Cardiac muscle cell (in vitro differentiated cells and primary cell): ENCODE results near the gene EPHA6. TPM values are rescaled to one million over a fixed set of nuclear protein-coding genes. Genes with fewer than 3 reads are reported as not detected.

Source experiments
- DNase-seq, 2 donors: peaks; one replicate each; pipeline versions ENCODE4 v3.0.0 to v3.0.0-alpha.2; 2010 to 2017; ENCODE audit warnings: low read depth in 1 of 2, low spot score in 1 of 2
- H3K27ac ChIP-seq: fragments of 200-600 bp; sonication (generic); 2 replicates; pipeline ENCODE4 v1.5.1; 2016
- H3K27me3 ChIP-seq: fragments of 200-600 bp; sonication (generic); 2 replicates; pipeline ENCODE4 v1.6.0; 2016; ENCODE audit warnings: control low read depth
- H3K36me3 ChIP-seq: fragments of 200-600 bp; sonication (generic); 2 replicates; pipeline ENCODE4 v1.5.1; 2016; ENCODE audit warnings: control low read depth
- H3K4me1 ChIP-seq: fragments of 200-600 bp; sonication (generic); 2 replicates; pipeline ENCODE4 v1.8.1; 2017; ENCODE audit warnings: low read depth, mild to moderate bottlenecking, mixed run types
- H3K4me3 ChIP-seq: fragments of 200-600 bp; sonication (generic); 2 replicates; pipeline ENCODE4 v1.5.1; 2016; ENCODE audit warnings: mild to moderate bottlenecking
- H3K9me3 ChIP-seq: fragments of 200-600 bp; sonication (generic); 2 replicates; pipeline ENCODE4 v1.5.1; 2017; ENCODE audit warnings: low read depth, mild to moderate bottlenecking, control low read depth
- CTCF ChIP-seq: IDR thresholded peaks from 2 replicates; pipeline ENCODE4 v1.5.1; 2012; ENCODE audit warnings: low read depth, mild to moderate bottlenecking, low read length
- polyA plus RNA-seq: library from polyadenylated mRNA; unstranded; fragments of >200 nt; fragmentation: Nextera tagmentation; extraction: Ambion mirVana; gene quantifications from 2 replicates; pipeline ENCODE4 v1.2.1, GENCODE V29; 2016
- total RNA-seq: library from RNA; depleted of rRNA; stranded (reverse); fragments of >200 nt; gene quantifications from 2 replicates; pipeline ENCODE4 v1.2.3, GENCODE V29; 2016

EPHA6 gene
- total and polyA plus RNA-seq, 2 experiments from 2014 or later = 0.15 TPM; not detected in 1

DNA sequence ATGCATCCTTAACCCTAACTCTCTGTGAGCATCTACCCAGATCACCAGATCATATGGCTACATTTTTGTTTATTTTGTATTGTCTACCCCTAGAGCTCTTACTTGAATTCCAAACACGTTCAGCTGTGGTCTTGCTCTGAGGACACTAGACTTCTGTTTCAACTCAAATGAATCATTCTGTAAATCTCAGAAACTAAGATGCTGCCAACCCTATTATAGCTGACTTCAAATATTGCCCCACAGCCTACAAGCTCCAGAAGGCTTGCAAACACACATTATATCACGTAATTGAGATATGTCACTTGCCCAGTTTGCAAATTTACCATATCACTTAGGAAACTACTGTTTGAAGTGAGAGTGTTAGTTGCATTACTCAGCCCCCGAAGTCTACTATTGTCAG, 524.0 kb downstream of the EPHA6 start:
- Histone ChIP-seq H3K27ac (no peak overlapping the region), H3K4me1 (no peaks in the 10 kb centered on the region), H3K36me3 (no peaks in the 10 kb centered on the region), H3K27me3 (no peaks in the 10 kb centered on the region), H3K4me3 (no peak overlapping the region), H3K9me3 (no peaks in the 10 kb centered on the region)
- DNase-seq = no peak
- no peak for TF ChIP-seq CTCF

GRCh38 chr3:97340940-97341339, 526.5 kb downstream of the EPHA6 start:
- no peak for DNase-seq
- Histone ChIP-seq H3K36me3 (no peaks in the 10 kb centered on the region), H3K9me3 (no peaks in the 10 kb centered on the region), H3K4me3 (no peak overlapping the region), H3K27me3 (no peaks in the 10 kb centered on the region), H3K27ac (no peak overlapping the region), H3K4me1 (no peaks in the 10 kb centered on the region)
- TF ChIP-seq CTCF = no peak

DNA sequence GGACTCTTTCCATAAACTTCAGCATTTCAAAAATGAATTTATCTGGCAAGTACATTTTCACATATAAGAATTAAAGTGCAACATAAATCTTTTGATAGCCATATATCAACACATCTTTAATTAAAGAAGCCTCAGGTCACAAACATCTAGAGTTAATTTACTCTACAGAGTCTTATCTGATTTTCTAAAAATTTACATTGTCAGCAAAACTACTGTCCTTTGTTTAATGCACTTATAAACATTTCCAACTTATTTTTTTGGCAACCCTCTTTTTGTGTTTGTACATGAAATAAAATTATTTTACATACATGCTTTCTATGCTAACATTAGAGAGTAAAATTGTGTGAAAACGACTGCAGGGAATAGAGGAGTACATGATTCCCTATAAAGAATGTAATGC, 533.4 kb downstream of the EPHA6 start:
- H3K27me3 ChIP-seq = no peaks in the 10 kb centered on the region
- no peaks in the 10 kb centered on the region for H3K4me1 ChIP-seq
- DNase-seq = no peak
- H3K36me3 ChIP-seq = no peaks in the 10 kb centered on the region
- no peaks in the 10 kb centered on the region for H3K9me3 ChIP-seq
- no peak overlapping the region for H3K27ac ChIP-seq
- no peak overlapping the region for H3K4me3 ChIP-seq
- TF ChIP-seq CTCF = no peak

DNA sequence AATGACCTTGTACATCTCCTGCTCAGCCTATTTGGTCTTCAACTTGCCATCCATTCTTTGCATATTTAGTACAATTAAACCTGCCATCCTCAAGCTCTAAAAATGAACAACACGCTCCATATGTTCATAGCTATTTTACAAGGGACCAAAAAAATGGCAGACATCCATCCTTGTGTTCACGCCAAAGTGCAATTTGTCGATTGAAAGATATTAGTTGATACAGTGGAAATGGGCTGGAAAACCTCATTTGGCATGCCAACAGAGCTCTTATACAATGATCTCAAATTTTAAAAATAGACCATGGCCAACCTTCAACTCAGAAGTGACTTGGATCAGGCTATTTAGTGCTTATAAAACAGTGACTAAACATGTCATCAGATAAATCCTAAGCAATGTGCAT, 536.6 kb downstream of the EPHA6 start:
- Histone ChIP-seq H3K36me3 (no peaks in the 10 kb centered on the region), H3K27me3 (no peaks in the 10 kb centered on the region), H3K27ac (no peak overlapping the region), H3K4me1 (no peaks in the 10 kb centered on the region), H3K9me3 (no peaks in the 10 kb centered on the region), H3K4me3 (no peak overlapping the region)
- no peak for DNase-seq
- no peak for TF ChIP-seq CTCF

GRCh38 chr3:97353176-97353575, 538.8 kb downstream of the EPHA6 start:
- Histone ChIP-seq H3K27me3 (no peaks in the 10 kb centered on the region), H3K4me1 (no peaks in the 10 kb centered on the region), H3K9me3 (no peaks in the 10 kb centered on the region), H3K36me3 (no peaks in the 10 kb centered on the region), H3K27ac (no peak overlapping the region), H3K4me3 (no peak overlapping the region)
- DNase-seq = no peak
- no peak for TF ChIP-seq CTCF

DNA sequence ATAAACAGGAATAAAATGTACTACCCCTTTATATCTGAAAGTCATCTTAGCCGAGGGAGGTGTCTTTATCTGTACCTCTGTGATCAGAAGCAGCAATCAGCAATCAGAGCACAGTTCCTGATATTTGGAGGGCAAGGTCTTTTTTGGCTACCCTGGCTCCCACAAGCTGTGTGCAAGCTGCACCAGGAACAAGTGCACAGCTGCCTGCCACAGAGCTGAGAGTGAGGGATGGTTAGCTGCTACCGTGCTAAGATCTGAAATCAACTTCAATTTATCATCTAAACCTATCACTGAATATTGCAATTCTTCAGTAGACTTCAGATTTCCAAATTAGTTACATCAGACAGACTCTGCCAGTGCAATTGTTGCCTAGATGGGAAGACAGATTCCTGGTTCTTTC, 545.6 kb downstream of the EPHA6 start:
- H3K9me3 ChIP-seq = no peaks in the 10 kb centered on the region
- no peak overlapping the region for H3K27ac ChIP-seq
- no peaks in the 10 kb centered on the region for H3K4me1 ChIP-seq

More for the DNA sequence above, 545.6 kb downstream of the EPHA6 start:
- Histone ChIP-seq H3K27me3 (no peaks in the 10 kb centered on the region), H3K36me3 (no peaks in the 10 kb centered on the region), H3K4me3 (no peak overlapping the region)
- DNase-seq = no peak
- no peak for TF ChIP-seq CTCF
